K562 treated with DMSO at 1 percent for 48 hours (cell line): ENCODE measurements around the gene RREB1. TPM values are rescaled to one million over a fixed set of nuclear protein-coding genes. Genes with fewer than 3 reads are reported as not detected.

ENCODE experiments used
- total RNA-seq: library from RNA; unstranded; fragments of 300-600 nt; gene quantifications from 2 replicates; pipeline ENCODE4 v1.2.3, GENCODE V29; 2022; ENCODE audit warnings: low replicate concordance; ENCODE audit errors: extremely low read depth

Gene RREB1
- total RNA-seq = not detected in 2 replicates

DNA sequence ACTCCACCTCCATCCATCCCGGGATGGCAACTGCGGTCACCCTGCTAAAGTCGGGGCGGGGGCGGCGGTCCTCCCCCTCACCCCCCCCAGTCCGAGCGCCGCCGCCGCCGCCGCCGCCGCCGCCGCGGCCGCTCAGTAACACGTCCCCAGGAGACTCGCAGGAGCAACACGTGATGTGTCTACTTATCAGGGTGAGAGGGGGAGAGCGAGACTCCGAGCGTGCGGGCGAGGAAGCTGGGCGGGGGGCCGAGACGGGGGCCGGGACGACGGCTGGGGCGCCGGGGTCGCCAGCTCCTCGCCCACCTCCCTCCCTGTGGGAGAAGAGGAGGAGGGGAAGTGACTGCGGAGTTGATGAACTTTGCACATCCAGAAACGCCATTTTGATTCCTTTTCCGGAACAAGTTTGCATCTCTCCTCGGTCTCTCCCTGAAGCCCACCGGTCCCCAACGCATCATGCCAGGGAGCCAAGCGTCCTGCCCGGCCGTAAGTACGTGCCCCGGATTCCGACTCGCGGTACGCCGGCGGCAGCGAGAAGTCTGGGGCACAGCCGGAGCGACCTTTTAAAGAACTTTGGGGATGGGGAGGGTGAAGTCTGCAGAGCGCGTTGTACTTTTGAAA lies at the start of gene RREB1:
RREB1 (plus strand) TSS at position 384 of the 618 bp plus-strand sequence. CDS start 73,951 bp downstream, outside the sequence.

Other genes with a start within 250 kb of the RREB1 start
- not detected in 2 replicates for gene SSR1, start 205.2 kb downstream of the RREB1 start, total RNA-seq